ENCODE data around the gene ABCA5.

GRCh38 chr17:69361156-69361555 is 34.2 kb upstream of the ABCA5 start:
- TF ChIP-seq CTCF (IDR thresholded peaks at IDR 0.05) (no peak), POLR2A (IDR thresholded peaks at IDR 0.05; ENCODE audit: low read depth) (no peak), POLR2AphosphoS5 (IDR thresholded peaks at IDR 0.05) (no peak), EP300 (IDR thresholded peaks at IDR 0.05) (no peak)

Data from esophagus muscularis mucosa (tissue), 4 donors.